Measurements from ENCODE around the gene RGS8. TPM values are rescaled to one million over a fixed set of nuclear protein-coding genes. Genes with fewer than 3 reads are reported as not detected.

RGS8 gene
- total RNA-seq, 1 experiment from 2014 or later = not detected

GRCh38 chr1:182690886-182691443, 6.6 kb upstream of the RGS8 start:
- no peak for TF ChIP-seq EZH2 (IDR thresholded peaks at IDR 0.05; ENCODE audit: low read depth)
- no peak for TF ChIP-seq CTCF (conservative IDR thresholded peaks at IDR 0.05)
- ChIA-PET CTCF (interaction anchor here (0.6 kb wide), 1 partner anchor 1696 kb away, joined by 8 read pairs; the partner anchor contains the start of gene C1orf21), POLR2A (ENCODE audit: unreplicated experiment) (no interaction called here)
- Histone ChIP-seq H3K4me1 (replicated peaks; ENCODE audit: insufficient read depth) (peaks cover 33% of the 10 kb centered on the region), H3K4me3 (no peak overlapping the region), H3K4me2 (no peak overlapping the region), H3K9me3 (ENCODE audit: insufficient read depth, low read depth) (peaks cover 9% of the 10 kb centered on the region; the same call in 1 of the 2 replicates), H2AFZ (no peak overlapping the region), H3K9me2 (ENCODE audit: insufficient read depth) (no peaks in the 10 kb centered on the region), H3K36me3 (ENCODE audit: low read depth) (no peaks in the 10 kb centered on the region), H4K20me1 (ENCODE audit: insufficient read depth) (no peaks in the 10 kb centered on the region), H3K79me2 (ENCODE audit: low read depth) (no peaks in the 10 kb centered on the region), H3K27ac (no peak overlapping the region), H3F3A (ENCODE audit: insufficient read depth, low read depth) (0 out of 2 replicates have a peak, but pooled peaks cover 11% of the 10 kb centered on the region), H3K27me3 (ENCODE audit: insufficient read depth, low read depth) (no peaks in the 10 kb centered on the region)
- intact Hi-C loops (cut with micrococcal nuclease; ENCODE audit: unreplicated experiment) = no loop called here
- DNase-seq = no peak
- no TSS peak for BruUV-seq (replicated peaks)

- POLR2A ChIA-PET (ENCODE audit: unreplicated experiment) = no interaction called here
- Histone ChIP-seq H2AFZ (no peak overlapping the region), H3K4me3 (no peak overlapping the region), H3K4me1 (replicated peaks; ENCODE audit: insufficient read depth) (peaks cover 45% of the 10 kb centered on the region), H3K36me3 (ENCODE audit: low read depth) (no peaks in the 10 kb centered on the region), H3F3A (ENCODE audit: insufficient read depth, low read depth) (0 out of 2 replicates have a peak, but pooled peaks cover 11% of the 10 kb centered on the region), H3K27ac (peak overlapping the region; percentile 53; the same call in 1 of the 2 replicates), H3K9me3 (ENCODE audit: insufficient read depth, low read depth) (peaks cover 9% of the 10 kb centered on the region; the same call in 1 of the 2 replicates), H3K79me2 (ENCODE audit: low read depth) (no peaks in the 10 kb centered on the region), H3K9me2 (ENCODE audit: insufficient read depth) (no peaks in the 10 kb centered on the region), H3K27me3 (ENCODE audit: insufficient read depth, low read depth) (no peaks in the 10 kb centered on the region), H4K20me1 (ENCODE audit: insufficient read depth) (no peaks in the 10 kb centered on the region), H3K4me2 (peak overlapping the region; percentile 66)
- TF ChIP-seq EZH2 (IDR thresholded peaks at IDR 0.05; ENCODE audit: low read depth) (no peak), CTCF (conservative IDR thresholded peaks at IDR 0.05) (no peak)
- intact Hi-C loops (cut with micrococcal nuclease; ENCODE audit: unreplicated experiment) = no loop called here
- DNase-seq = peak in 1 of 2 experiments; percentile 58
- CTCF ChIA-PET = no interaction called here
- no TSS peak for BruUV-seq (replicated peaks)
Observed at GRCh38 chr1:182688436-182689205, 4.2 kb upstream of the RGS8 start.

- 0 out of 2 replicates have a peak, but pooled peaks cover 11% of the 10 kb centered on the region for H3F3A ChIP-seq (ENCODE audit: insufficient read depth, low read depth)
- no peaks in the 10 kb centered on the region for H4K20me1 ChIP-seq (ENCODE audit: insufficient read depth)
- H3K27me3 ChIP-seq (ENCODE audit: insufficient read depth, low read depth) = no peaks in the 10 kb centered on the region
- peak overlapping the region; percentile 53 for H3K27ac ChIP-seq
- no peak overlapping the region for H2AFZ ChIP-seq
- H3K4me3 ChIP-seq = peak overlapping the region; percentile 37; the same call in 1 of the 2 replicates
- ChIA-PET POLR2A (ENCODE audit: unreplicated experiment) (no interaction called here), CTCF (no interaction called here)
- no TSS peak for BruUV-seq (replicated peaks)
- intact Hi-C loops (cut with micrococcal nuclease; ENCODE audit: unreplicated experiment) = loop anchor here (1.0 kb wide), 1 partner anchor 70 kb away; no protein-coding TSS in a partner anchor
- H3K4me2 ChIP-seq = peak overlapping the region; percentile 66
- H3K9me2 ChIP-seq (ENCODE audit: insufficient read depth) = no peaks in the 10 kb centered on the region
- H3K9me3 ChIP-seq (ENCODE audit: insufficient read depth, low read depth) = peaks cover 9% of the 10 kb centered on the region; the same call in 1 of the 2 replicates
- H3K79me2 ChIP-seq (ENCODE audit: low read depth) = no peaks in the 10 kb centered on the region
- peak; percentile 53 to 85 for DNase-seq
- no peaks in the 10 kb centered on the region for H3K36me3 ChIP-seq (ENCODE audit: low read depth)
- TF ChIP-seq CTCF (conservative IDR thresholded peaks at IDR 0.05) (no peak), EZH2 (IDR thresholded peaks at IDR 0.05; ENCODE audit: low read depth) (no peak)
- peaks cover 58% of the 10 kb centered on the region for H3K4me1 ChIP-seq (replicated peaks; ENCODE audit: insufficient read depth)
Observed at GRCh38 chr1:182687361-182687760, 3.0 kb upstream of the RGS8 start.
